ENCODE data around the gene FAM114A1.
"Not testable (repeated sequence)": the region's sequence is repeated elsewhere in the genome, so short reads cannot be mapped to it uniquely, and the experiment has no call there.

Gene FAM114A1

GRCh38 chr4:38930707-38931106 lies 63.1 kb downstream of the FAM114A1 start:
- DNase-seq (ENCODE audit: low read depth in 1 of 2, low spot score in 1 of 2), result no peak

GRCh38 chr4:38931125-38931524 lies 63.5 kb downstream of the FAM114A1 start:
- DNase-seq (ENCODE audit: low read depth in 1 of 2, low spot score in 1 of 2), result no peak

- no peak for DNase-seq (ENCODE audit: low read depth in 1 of 2, low spot score in 1 of 2)
These were observed 67.9 kb downstream of the FAM114A1 start for GRCh38 chr4:38935391-38936073.

GRCh38 chr4:38939165-38939564 lies 71.6 kb downstream of the FAM114A1 start:
- no peak for DNase-seq (ENCODE audit: low read depth in 1 of 2, low spot score in 1 of 2)

GRCh38 chr4:38940476-38940875 lies 72.9 kb downstream of the FAM114A1 start:
- DNase-seq (ENCODE audit: low read depth in 1 of 2, low spot score in 1 of 2), result no peak

GRCh38 chr4:38941906-38942305 lies 74.3 kb downstream of the FAM114A1 start:
- not testable (repeated sequence) for DNase-seq (ENCODE audit: low read depth in 1 of 2, low spot score in 1 of 2)

GRCh38 chr4:38943343-38943742 lies 75.7 kb downstream of the FAM114A1 start:
- DNase-seq (ENCODE audit: low read depth in 1 of 2, low spot score in 1 of 2), result no peak

- DNase-seq (ENCODE audit: low read depth in 1 of 2, low spot score in 1 of 2), result no peak
These were observed 76.8 kb downstream of the FAM114A1 start for GRCh38 chr4:38944440-38944839.

- no peak for DNase-seq (ENCODE audit: low read depth in 1 of 2, low spot score in 1 of 2)
These were observed 79.3 kb downstream of the FAM114A1 start for GRCh38 chr4:38946919-38947318.

- no peak for DNase-seq (ENCODE audit: low read depth in 1 of 2, low spot score in 1 of 2)
These were observed 80.9 kb downstream of the FAM114A1 start for GRCh38 chr4:38948551-38948950.

- DNase-seq (ENCODE audit: low read depth in 1 of 2, low spot score in 1 of 2), result peak in 1 of 2 donors; percentile 5
These were observed 81.9 kb downstream of the FAM114A1 start for GRCh38 chr4:38949411-38950051.

GRCh38 chr4:38950159-38950558 lies 82.6 kb downstream of the FAM114A1 start:
- no peak for DNase-seq (ENCODE audit: low read depth in 1 of 2, low spot score in 1 of 2)

GRCh38 chr4:38950734-38951133 lies 83.1 kb downstream of the FAM114A1 start:
- no peak for DNase-seq (ENCODE audit: low read depth in 1 of 2, low spot score in 1 of 2)

- no peak for DNase-seq (ENCODE audit: low read depth in 1 of 2, low spot score in 1 of 2)
These were observed 84.0 kb downstream of the FAM114A1 start for GRCh38 chr4:38951598-38951997.

GRCh38 chr4:38952017-38952416 lies 84.4 kb downstream of the FAM114A1 start:
- no peak for DNase-seq (ENCODE audit: low read depth in 1 of 2, low spot score in 1 of 2)

- no peak for DNase-seq (ENCODE audit: low read depth in 1 of 2, low spot score in 1 of 2)
These were observed 87.1 kb downstream of the FAM114A1 start for GRCh38 chr4:38954727-38955126.

- DNase-seq (ENCODE audit: low read depth in 1 of 2, low spot score in 1 of 2), result no peak
These were observed 88.4 kb downstream of the FAM114A1 start for GRCh38 chr4:38955957-38956356.

- DNase-seq (ENCODE audit: low read depth in 1 of 2, low spot score in 1 of 2), result no peak
These were observed 89.7 kb downstream of the FAM114A1 start for GRCh38 chr4:38957261-38957815.

GRCh38 chr4:38957893-38958292 lies 90.3 kb downstream of the FAM114A1 start:
- no peak for DNase-seq (ENCODE audit: low read depth in 1 of 2, low spot score in 1 of 2)

- DNase-seq (ENCODE audit: low read depth in 1 of 2, low spot score in 1 of 2), result no peak
These were observed 91.0 kb downstream of the FAM114A1 start for GRCh38 chr4:38958453-38959190.

GRCh38 chr4:38959248-38959647 lies 91.6 kb downstream of the FAM114A1 start:
- DNase-seq (ENCODE audit: low read depth in 1 of 2, low spot score in 1 of 2), result not testable (repeated sequence)

All from stimulated activated CD4-positive, alpha-beta T cell treated with anti-CD3 and anti-CD28 coated beads, Interleukin-15, amount 100 ng/mL, for 1 hour (primary cell).